Measurements from ENCODE around the gene IRS2.

DNA sequence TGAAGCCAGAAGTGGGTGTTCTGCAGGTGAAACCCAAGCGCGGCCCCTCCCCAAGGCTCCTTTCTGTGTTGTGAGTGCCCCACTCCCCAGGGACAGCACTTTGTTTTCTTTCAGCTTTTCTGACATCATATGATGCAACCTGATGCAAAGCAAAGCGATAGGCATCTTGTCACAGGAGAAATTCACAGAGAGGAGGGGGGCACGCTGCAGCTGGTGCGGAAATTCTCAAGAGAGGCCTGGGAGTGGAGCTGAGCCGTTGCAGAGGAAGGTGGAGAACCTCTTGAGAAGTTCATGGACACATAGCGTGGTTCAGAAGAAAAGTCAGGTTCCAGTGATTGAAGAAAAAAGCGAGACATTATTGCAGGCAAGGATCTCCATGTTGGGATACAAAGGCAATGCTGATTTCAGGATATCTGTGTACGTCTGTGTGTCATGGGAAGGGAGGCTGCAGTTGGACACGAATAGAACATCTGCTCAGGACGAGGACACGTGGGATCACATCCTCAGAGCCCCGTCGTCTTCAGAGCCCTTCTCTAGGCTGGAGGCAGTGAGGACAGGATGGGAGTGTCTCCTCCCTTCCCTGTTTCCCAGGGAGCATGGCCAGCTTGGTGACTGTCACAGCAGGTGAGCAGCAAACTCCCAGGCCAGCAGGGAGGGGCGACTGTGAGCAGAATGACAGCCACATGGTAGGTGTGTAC, 79.2 kb downstream of the IRS2 start:
- TF ChIP-seq POLR2AphosphoS5 (IDR thresholded peaks at IDR 0.05; ENCODE audit: low read depth, low read length) (no peak), SPI1 (IDR thresholded peaks at IDR 0.05; ENCODE audit: low read depth, low read length) (no peak), POLR2A (IDR thresholded peaks at IDR 0.05; ENCODE audit: low read depth, low read length) (no peak)
